NCI-H460 (cell line): ENCODE data around the gene STAG1. TPM values are rescaled to one million over a fixed set of nuclear protein-coding genes. Genes with fewer than 3 reads are reported as not detected.
"Not testable (repeated sequence)": the region's sequence is repeated elsewhere in the genome, so short reads cannot be mapped to it uniquely, and the experiment has no call there.

Experiments
- DNase-seq: peaks from one replicate; pipeline ENCODE4 v3.0.0-alpha.2; 2016; ENCODE audit warnings: low read depth; ENCODE audit errors: extremely low read depth
- total RNA-seq: library from RNA; depleted of rRNA; stranded (reverse); fragments of >200 nt; shearing (Covaris generic); gene quantifications from 2 replicates; pipeline ENCODE4 v1.2.3, GENCODE V29; 2014

STAG1 gene
- total RNA-seq, 1 experiment from 2014 or later: 27.3 TPM

- no peak for DNase-seq
These were observed 307.6 kb downstream of the STAG1 start for GRCh38 chr3:136444581-136444980.

- DNase-seq: no peak
These were observed 315.1 kb downstream of the STAG1 start for GRCh38 chr3:136437043-136437442.

GRCh38 chr3:136434429-136434828 lies 317.7 kb downstream of the STAG1 start:
- no peak for DNase-seq

GRCh38 chr3:136432685-136433084 lies 319.5 kb downstream of the STAG1 start:
- no peak for DNase-seq

- no peak for DNase-seq
These were observed 324.0 kb downstream of the STAG1 start for GRCh38 chr3:136428167-136428566.

GRCh38 chr3:136427236-136427635 lies 324.9 kb downstream of the STAG1 start:
- no peak for DNase-seq

- DNase-seq: no peak
These were observed 337.7 kb downstream of the STAG1 start for GRCh38 chr3:136414476-136414875.

DNA sequence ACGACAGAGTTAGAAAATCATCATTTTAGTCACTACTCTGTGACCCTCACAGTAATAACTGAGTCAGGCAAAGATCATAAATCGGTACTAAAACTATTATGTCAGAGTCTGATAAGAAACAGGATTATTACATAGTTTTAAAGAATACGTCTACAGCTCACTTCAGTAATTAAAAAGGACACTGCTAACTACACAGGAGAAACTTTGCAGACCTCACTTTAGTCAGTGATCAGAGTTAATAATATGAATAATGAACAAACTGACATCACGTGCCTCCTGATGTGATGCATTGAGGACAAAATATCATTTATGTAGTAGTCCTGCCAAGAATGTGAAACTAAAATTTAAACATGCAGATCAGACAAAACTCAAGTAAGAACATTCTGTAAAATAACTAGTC lies 339.9 kb downstream of the STAG1 start:
- no peak for DNase-seq

GRCh38 chr3:136409549-136409948 lies 342.6 kb downstream of the STAG1 start:
- no peak for DNase-seq

- no peak for DNase-seq
These were observed 348.1 kb downstream of the STAG1 start for GRCh38 chr3:136404056-136404455.

DNA sequence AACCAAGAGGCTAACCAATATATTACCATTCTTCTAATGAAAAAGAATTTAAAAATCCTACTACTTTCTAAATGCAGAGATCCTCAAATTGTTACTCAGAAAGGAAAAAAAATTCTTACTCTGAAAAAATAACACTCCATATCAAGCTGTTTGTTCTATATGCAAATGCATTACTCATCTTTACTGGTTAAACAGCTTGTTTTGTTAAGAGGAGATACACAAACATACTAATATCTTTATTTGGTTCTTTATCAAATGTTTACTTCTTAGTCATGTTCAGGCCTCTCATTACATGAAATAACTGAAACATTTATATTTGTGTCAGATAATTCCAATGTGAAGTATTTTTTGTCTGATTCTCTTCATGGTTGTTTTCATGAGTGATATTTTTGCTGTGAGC lies 355.3 kb downstream of the STAG1 start:
- no peak for DNase-seq

DNA sequence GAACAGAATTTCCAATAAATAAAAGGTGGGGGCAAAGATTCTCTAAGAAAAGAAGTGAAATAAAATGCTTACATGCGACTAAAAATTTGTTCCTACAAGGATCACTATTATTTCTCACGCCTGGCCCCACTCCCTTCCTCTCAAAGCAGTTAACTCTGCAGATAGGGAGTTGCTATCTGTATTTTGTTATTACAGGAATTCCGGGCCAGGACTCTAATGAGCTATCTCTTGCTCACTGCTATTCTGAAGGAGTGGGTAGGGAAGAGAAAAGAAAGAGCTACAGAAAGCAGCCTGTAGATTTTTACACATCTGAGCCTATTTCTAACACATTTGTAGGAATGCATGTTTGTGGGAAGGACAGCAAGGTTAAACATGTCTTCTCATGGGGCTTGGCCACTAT lies 361.6 kb downstream of the STAG1 start:
- no peak for DNase-seq

GRCh38 chr3:136387031-136387430 lies 365.1 kb downstream of the STAG1 start:
- no peak for DNase-seq

DNA sequence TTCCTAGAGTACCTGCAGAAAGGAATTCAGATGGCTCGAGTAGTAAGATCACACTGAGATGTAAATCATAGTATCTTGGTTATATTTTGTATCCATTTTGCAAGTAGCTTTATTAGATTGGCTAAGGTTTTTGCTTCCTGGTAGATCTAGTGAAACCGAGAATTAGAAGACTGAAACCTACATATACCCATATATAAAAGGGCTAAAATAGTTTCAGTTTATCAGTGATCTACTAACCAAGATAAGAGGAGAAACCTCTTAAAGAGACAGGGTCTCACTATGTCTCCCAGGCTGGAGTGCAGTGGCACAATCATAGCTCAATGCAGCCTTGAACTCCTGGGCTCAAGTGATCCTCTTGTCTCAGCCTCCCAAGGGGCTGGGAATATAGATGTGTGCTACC lies 366.7 kb downstream of the STAG1 start:
- DNase-seq: no peak

DNA sequence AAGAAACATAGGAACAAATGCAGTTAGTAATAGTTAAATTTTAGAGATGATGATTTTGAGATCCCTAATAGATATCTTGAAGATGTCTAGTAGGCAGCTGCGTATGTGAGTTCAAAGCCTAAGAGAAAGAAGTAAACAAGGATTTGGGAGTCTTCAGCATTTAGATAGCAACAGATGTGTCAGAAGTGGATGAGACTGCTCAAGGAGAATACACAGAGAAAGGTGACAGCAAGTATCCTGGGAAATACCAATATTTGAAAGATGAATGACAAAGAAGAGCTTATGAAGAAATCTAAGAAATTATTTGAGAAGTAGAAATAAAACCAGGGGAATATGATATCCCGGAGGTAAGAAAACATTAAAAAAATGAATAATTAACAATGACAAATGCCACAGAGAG lies 371.1 kb downstream of the STAG1 start:
- DNase-seq: no peak

DNA sequence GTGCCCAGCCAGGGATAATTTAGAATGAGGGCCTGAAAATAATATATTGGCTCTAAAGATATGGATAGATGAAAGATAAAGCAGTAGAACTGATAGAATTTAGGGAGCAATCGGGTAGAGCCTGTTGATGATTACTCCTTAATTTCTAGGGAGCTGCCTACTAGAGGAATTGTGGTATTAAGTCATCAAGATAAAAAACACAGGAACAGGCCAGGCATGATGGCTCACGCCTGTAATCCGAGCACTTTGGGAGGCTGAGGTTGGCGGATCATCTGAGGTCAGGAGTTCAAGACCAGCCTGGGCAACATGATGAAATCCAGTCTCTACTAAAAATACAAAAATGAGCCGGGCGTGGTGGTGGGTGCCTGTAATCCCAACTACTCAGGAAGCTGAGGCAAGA lies 371.6 kb downstream of the STAG1 start:
- DNase-seq: no peak

GRCh38 chr3:136378011-136378410 lies 374.2 kb downstream of the STAG1 start:
- no peak for DNase-seq

DNA sequence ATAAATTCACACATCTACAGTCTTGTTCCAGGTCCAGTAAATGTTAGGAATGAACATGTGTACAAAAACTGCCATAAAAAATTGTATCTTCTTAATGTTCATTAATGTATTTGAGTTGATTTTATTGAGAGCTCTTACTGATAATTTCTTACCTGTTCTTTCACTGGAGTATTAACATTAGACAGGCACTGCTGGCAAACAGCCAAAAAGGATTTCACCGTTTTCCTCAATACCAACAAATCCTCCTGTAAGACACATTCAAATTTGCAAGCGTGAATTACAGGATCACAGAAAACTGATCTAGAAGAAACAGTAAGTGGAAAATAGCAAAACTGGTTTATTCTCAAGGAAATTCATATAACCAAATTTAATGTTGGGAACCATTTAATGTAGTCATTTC lies 374.7 kb downstream of the STAG1 start:
- DNase-seq: no peak

DNA sequence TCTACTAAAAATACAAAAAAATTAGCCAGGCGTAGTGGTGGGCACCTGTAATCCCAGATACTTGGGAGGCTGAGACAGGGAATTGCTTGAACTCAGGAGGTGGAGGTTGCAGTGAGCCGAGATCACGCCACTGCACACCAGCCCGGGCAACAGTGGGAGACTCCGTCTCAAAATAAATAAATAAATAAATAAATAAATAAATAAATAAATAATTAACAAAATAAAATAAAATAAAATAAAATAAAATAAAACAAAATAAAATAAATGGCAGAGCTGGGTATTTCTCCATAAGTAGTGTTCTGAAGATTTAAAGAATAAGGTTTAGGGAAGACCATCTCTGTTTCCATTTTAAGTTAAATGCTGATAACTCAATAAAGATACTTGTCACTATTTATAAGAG lies 376.4 kb downstream of the STAG1 start:
- not testable (repeated sequence) for DNase-seq

DNA sequence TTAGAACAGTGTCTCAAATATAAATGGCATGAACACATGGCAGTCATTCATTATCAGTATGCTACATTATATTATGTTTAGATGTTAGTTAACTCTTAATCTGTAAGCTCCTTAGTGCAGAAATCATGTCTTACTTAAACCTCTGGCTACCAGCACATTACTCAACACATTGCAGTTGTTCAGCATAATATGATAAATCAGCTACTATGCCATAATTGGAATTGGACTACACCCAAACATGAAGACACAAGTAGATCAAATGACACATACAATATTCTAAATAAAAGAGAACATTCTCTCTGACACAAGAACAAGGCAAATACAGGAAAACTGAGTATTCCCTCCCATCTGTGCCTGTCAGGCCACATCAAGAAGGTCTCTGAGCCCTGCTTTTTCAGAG lies 385.9 kb downstream of the STAG1 start:
- DNase-seq: no peak

GRCh38 chr3:136353461-136353860 lies 398.7 kb downstream of the STAG1 start:
- DNase-seq: no peak

- no peak for DNase-seq
These were observed 400.3 kb downstream of the STAG1 start for GRCh38 chr3:136351905-136352304.

DNA sequence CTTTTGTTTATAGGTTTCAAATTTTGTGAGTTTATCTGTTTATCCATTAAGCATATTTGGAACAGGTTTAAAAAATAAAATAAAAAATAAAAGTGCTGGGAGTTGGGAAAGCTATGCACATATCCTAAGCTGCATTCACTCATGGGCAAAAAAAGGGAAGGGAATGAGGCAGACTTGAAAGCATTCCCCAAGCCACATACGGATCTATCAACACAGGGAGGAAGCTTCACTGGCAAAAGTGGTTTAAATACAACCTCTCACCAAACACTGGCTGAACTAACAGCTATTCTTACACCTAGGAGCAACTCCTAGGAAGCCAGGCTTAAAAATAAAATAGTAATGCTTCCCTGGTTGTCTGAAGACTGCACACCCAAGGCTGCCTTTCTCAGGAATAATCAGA lies 400.8 kb downstream of the STAG1 start:
- no peak for DNase-seq

GRCh38 chr3:136350557-136350956 lies 401.6 kb downstream of the STAG1 start:
- DNase-seq: no peak
